ENCODE data around the gene MYT1. TPM values are rescaled to one million over a fixed set of nuclear protein-coding genes. Genes with fewer than 3 reads are reported as not detected.

MYT1 gene
- total RNA-seq, 4 donors from 2014 or later, result 0.34 TPM; not detected in 3

- Histone ChIP-seq H3K4me1 (peaks cover 17% of the 10 kb centered on the region), H3K36me3 (no peaks in the 10 kb centered on the region), H3K9me3 (no peaks in the 10 kb centered on the region), H3K27ac (no peak overlapping the region), H3K27me3 (peaks cover 37% of the 10 kb centered on the region), H3K4me3 (no peak overlapping the region)
- 83% methylated on average over 15 of the region's 17 CpGs for WGBS
- DNase-seq (ENCODE audit: low spot score in 2 of 2), result no peak
- no peak for TF ChIP-seq POLR2AphosphoS5 (IDR thresholded peaks at IDR 0.05)
- TF ChIP-seq POLR2A (IDR thresholded peaks at IDR 0.05), result no peak
- no peak for TF ChIP-seq CTCF (IDR thresholded peaks at IDR 0.05)
- TF ChIP-seq EP300 (IDR thresholded peaks at IDR 0.05), result no peak
These were observed 56.8 kb downstream of the MYT1 start for GRCh38 chr20:64220891-64221527.

- H3K9me3 ChIP-seq, result no peaks in the 10 kb centered on the region
- no peaks in the 10 kb centered on the region for H3K36me3 ChIP-seq
- peaks cover 17% of the 10 kb centered on the region for H3K4me1 ChIP-seq
- no peak overlapping the region for H3K4me3 ChIP-seq
- H3K27me3 ChIP-seq, result peaks cover 37% of the 10 kb centered on the region
- no peak overlapping the region for H3K27ac ChIP-seq
- 63% methylated on average over 3 of the region's 5 CpGs for WGBS
- TF ChIP-seq POLR2AphosphoS5 (IDR thresholded peaks at IDR 0.05), result no peak
- TF ChIP-seq EP300 (IDR thresholded peaks at IDR 0.05), result no peak
- no peak for TF ChIP-seq CTCF (IDR thresholded peaks at IDR 0.05)
- no peak for TF ChIP-seq POLR2A (IDR thresholded peaks at IDR 0.05)
- DNase-seq (ENCODE audit: low spot score in 2 of 2), result no peak
These were observed 58.1 kb downstream of the MYT1 start for GRCh38 chr20:64222291-64222735.

- no peaks in the 10 kb centered on the region for H3K9me3 ChIP-seq
- H3K36me3 ChIP-seq, result no peaks in the 10 kb centered on the region
- no peak overlapping the region for H3K4me3 ChIP-seq
- peaks cover 11% of the 10 kb centered on the region for H3K4me1 ChIP-seq
- H3K27me3 ChIP-seq, result peaks cover 37% of the 10 kb centered on the region
- TF ChIP-seq EP300 (IDR thresholded peaks at IDR 0.05) (no peak), POLR2AphosphoS5 (IDR thresholded peaks at IDR 0.05) (no peak), CTCF (IDR thresholded peaks at IDR 0.05) (no peak), POLR2A (IDR thresholded peaks at IDR 0.05) (no peak)
- 72% methylated on average over 20 of the region's 20 CpGs for WGBS
- no peak for DNase-seq (ENCODE audit: low spot score in 2 of 2)
- H3K27ac ChIP-seq, result no peak overlapping the region
These were observed 58.7 kb downstream of the MYT1 start for GRCh38 chr20:64222851-64223525.

GRCh38 chr20:64223526-64224067, 59.3 kb downstream of the MYT1 start:
- H3K27me3 ChIP-seq, result peaks cover 37% of the 10 kb centered on the region
- peaks cover 9% of the 10 kb centered on the region for H3K4me1 ChIP-seq
- H3K27ac ChIP-seq, result no peak overlapping the region
- H3K36me3 ChIP-seq, result no peaks in the 10 kb centered on the region
- 49% methylated on average over 10 of the region's 13 CpGs for WGBS
- H3K4me3 ChIP-seq, result no peak overlapping the region
- TF ChIP-seq POLR2A (IDR thresholded peaks at IDR 0.05), result no peak
- H3K9me3 ChIP-seq, result no peaks in the 10 kb centered on the region
- DNase-seq (ENCODE audit: low spot score in 2 of 2), result no peak

- Histone ChIP-seq H3K9me3 (no peaks in the 10 kb centered on the region), H3K27ac (no peak overlapping the region), H3K4me1 (peaks cover 15% of the 10 kb centered on the region), H3K36me3 (no peaks in the 10 kb centered on the region), H3K4me3 (no peak overlapping the region), H3K27me3 (peaks cover 37% of the 10 kb centered on the region)
- 54% methylated on average over 10 of the region's 10 CpGs for WGBS
- TF ChIP-seq EP300 (IDR thresholded peaks at IDR 0.05), result no peak
- TF ChIP-seq POLR2A (IDR thresholded peaks at IDR 0.05), result no peak
- TF ChIP-seq POLR2AphosphoS5 (IDR thresholded peaks at IDR 0.05), result no peak
- TF ChIP-seq CTCF (IDR thresholded peaks at IDR 0.05), result no peak
- DNase-seq (ENCODE audit: low spot score in 2 of 2), result no peak
These were observed 60.3 kb downstream of the MYT1 start for GRCh38 chr20:64224351-64225170.
